Fibroblast of skin of back (primary cell): ENCODE results near the gene HLA-B.

Experiments used
- DNase-seq: peaks from one replicate; pipeline ENCODE4 v3.0.0-alpha.2; 2013

The HLA-B gene

DNA sequence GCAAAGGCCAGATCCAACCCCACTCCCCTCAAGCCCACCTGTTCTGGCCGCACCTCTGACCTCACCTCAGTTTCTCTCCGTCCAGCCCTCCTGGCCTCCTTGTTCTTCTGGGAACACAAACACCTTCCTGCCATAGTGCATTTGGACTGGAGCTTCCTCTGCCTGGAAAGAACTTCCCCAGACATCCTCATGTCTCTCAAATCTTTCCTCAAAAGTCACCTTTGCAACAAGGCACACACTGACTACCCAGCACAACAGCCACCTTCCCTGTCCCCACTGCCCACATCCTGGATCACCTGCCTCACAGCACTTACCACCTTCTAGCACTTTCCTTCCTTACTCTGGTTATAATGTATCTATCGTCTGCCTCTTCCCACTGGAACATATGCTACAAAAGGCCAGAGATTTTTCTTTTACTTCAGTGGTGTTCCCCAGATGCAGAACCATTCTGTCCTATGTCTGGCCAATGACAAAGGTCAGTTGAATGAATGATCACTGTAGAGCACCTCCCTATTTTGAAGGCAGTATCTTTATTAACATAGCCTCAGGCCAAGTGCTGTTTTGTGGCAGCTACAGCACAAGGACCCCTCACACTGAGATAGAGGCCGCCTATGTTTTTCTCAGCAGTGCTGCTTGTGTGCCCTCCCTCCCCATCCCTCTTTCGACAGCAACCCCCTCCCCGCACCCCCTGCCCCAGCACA lies 4.1 kb downstream of the HLA-B start:
- DNase-seq: no peak

DNA sequence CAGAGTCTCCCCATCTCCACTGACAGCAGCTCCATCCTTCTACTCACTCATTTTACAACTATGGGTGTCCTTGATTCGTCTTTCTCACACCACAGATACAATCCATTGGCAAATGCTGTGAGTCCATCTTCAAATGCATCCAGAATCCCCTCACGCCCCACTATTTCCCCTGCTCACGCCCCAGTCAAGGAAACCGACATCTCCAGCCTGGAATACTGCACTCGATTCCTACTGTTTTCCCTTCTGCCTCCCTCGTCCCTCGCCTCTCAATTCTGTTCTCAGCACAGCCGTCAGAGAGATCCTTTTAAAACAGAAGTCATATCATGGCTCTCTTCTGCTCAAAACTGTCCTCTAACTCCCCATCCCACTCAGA lies 4.7 kb downstream of the HLA-B start:
- DNase-seq: no peak

DNA sequence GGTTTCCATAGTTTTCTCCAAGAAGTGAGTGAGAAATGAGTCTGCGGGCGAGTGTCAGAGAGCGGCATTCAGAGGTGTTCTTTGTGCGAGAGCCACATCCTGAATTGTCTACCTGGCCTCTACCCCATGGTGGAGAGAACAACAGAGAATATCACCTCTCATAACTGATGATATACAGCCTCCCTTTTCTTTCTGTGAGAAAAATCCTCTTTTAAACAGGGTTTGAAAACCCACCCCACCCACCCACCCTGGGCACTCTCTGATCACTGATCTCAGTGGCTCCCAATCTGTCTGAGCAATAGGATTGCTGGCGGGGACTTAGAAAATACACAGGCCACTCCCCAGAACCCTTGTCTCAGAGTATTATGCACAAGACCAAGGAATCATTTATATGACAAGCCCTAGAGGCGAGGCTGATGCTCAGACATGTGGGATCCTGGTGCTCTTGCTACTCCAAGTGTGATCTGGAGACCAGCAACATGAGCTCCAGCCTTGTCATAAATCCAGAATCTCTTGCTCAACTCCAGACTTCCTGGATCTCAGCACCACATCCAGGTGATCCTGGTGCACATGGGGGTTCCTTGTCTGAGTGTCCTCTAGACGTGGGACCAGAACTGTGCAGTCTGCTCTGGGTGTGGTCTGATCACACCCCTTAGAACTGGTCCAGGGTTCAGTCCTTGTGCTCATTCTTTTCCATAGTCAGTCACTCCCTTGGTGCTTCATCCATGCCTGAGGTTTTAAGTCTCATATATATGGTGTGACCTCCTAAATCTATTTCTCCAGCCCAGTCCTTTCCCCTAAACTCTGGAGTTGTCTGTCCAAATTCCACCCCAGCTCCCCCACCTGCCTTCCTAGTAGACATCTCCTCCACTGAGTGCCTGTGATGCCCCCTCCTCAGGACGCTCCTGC lies 5.3 kb downstream of the HLA-B start:
- no peak for DNase-seq

DNA sequence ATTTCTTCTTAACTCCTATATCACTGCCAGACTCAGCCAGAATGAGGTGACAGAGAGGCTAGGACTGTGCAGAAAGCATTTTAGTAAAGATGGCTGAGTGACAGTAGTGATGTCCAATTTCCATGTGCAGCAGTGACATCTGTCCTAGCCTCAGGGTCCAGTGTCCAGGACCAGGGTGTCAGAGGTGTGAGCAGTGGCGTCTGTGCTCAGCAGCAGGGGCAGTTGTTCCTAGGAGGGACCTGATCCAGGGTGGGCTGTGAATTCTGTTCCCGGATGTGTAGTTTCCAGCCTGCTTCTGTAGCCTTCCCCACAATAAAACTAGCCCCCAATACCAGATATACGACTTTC lies 6.0 kb downstream of the HLA-B start:
- DNase-seq: no peak

DNA sequence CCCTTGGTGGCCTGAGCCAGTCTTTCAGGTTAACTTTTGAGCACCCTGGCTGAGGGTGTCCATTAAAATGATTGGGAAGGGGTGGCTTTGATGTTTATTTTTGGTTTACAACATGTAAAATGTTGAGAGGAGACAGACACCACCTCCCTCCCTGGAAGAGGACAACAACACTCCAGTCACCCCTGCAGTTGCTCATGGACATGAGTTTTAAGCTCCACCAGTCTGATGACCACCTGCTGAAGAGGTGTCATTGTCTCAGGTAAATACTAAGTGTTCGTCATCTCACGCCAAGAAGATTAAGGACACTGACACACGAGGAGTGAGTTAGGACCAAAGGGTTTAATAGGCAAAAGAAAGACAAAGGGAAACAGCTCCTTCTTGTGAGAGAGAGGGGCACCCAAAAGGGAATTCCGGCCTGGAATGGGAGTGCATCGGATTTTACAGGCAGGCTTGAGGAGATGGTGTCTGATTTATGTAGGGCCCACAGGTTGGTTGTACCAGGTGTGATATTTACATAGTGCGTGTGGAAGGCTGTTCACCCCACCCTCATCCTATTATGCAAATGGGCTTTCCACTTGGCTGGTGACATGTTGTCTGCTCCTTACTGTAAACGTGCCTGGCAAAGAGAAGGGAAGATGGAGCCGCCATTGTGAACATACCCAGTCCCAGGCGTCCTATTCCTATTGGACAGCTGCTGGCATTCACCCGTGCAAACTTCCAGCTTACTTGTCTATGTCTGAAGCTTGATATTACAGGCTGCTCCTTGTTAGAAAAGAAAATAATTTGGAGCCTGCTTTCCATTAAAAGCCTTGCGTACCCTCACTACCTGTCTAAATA lies 6.6 kb downstream of the HLA-B start:
- no peak for DNase-seq

DNA sequence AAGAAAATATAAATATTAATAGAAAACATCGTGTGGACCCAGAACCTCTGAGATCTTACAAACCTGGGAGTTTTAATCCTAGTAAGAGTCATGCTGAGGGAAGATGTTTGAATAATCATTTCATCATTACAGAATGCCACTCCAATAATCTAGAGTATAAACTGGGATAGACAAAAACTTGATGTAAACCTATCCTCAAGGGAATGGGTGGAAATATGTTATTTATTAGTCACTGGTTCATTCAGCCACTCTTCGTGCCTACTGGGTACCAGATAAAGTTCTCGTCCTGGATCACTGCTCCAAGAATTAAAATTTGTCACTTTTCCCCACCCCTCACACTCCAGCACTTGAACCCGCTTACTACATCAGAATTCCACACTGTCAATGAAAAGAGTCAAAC lies 7.7 kb downstream of the HLA-B start:
- DNase-seq: peak; percentile 56

DNA sequence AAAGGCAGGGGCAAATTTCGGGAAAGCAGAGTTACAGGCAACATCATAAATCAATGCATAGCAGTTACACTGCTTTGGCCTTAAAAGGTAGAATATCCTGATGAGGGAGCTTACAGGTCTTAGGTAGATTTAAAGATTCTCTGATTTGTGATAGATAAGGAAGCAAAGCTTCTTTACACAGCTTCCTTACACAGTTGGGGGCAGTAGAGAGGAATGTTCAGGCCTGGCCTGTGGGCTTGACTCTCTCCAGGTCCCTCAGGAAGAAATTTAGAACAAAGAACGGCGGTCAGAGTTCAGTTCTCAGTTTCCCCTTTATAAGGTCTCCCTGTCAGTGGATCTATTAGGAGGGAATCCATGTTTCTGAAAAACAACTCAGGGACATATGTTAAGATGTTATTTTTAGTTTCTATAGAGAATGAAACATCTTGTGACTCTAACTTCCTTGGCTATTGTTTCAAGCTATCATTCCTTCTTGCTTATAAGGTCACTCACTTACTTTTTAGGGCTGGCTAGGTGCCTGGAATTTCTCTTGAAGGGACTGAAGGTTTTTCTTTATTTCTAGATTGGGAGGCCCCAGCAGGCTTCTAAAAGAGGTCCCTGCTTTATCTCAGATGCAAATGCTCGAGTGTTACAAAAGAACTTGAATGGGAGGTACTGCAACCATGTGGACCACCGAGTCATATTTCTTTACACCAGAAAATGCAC lies 11.8 kb downstream of the HLA-B start:
- DNase-seq: no peak

DNA sequence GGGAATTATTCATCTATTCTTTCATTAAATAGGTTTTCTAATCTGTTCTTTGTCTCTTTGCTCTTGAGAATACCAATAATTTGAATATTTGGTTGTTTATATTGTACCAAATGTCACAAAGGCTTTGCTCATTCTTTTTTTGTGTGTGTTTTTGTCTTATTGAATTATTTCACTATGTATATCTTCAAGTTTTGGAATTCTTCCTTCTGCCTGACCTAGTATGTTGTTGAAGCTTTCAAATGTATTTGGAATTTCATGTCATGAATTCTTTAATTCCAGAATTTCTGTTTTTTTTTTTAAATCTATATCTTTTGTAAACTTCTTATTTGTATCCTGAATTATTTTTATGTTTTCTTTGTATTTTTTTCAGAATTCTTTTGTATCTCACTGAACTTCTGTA lies 16.8 kb downstream of the HLA-B start:
- no peak for DNase-seq

DNA sequence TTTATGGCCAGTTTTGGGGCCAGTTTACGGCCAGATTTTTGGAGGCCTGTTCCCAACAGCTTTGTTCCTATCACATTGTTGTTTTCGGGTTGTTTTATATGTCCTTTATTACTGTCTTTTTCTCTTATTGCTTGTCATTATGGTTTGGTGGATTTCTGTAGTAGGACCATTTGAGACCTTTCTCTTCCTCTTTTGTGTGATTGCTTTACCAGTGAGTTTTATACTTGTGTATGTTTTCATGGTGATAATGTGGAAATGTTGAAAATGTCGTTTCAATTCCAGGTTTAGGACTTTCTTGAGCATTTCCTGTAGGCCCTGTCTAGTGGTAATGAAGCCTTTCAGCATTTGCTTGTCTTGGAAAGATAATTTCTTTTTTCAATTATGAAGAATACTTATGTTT lies 17.8 kb downstream of the HLA-B start:
- no peak for DNase-seq

DNA sequence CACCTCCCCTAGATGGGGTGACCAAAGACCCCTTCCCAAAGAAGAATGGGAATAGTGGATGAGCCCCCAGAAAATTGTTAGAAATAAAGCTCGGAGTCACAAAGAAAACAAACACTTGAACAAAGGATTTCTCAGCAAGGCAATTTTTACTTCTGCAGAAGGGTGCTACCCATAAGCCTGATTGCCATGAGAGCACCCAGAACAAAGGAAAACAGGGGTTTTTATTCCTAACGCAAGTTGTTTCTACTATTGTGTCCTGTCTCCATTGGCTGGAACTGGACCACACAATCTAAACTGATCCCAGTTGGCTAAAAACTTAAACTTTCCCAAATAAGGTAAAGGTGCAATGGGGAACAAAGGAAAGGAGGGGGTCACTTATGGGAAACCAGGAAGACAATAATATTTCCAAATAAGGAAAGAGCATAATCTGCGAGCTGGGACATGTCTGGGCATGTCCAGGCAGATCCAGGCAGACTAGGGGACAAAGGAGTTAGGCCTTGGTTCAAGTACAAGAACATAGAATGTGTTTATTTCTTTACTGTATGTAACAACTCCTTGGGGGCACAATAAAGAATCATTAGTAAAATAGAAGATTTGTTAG lies 20.0 kb downstream of the HLA-B start:
- no peak for DNase-seq

DNA sequence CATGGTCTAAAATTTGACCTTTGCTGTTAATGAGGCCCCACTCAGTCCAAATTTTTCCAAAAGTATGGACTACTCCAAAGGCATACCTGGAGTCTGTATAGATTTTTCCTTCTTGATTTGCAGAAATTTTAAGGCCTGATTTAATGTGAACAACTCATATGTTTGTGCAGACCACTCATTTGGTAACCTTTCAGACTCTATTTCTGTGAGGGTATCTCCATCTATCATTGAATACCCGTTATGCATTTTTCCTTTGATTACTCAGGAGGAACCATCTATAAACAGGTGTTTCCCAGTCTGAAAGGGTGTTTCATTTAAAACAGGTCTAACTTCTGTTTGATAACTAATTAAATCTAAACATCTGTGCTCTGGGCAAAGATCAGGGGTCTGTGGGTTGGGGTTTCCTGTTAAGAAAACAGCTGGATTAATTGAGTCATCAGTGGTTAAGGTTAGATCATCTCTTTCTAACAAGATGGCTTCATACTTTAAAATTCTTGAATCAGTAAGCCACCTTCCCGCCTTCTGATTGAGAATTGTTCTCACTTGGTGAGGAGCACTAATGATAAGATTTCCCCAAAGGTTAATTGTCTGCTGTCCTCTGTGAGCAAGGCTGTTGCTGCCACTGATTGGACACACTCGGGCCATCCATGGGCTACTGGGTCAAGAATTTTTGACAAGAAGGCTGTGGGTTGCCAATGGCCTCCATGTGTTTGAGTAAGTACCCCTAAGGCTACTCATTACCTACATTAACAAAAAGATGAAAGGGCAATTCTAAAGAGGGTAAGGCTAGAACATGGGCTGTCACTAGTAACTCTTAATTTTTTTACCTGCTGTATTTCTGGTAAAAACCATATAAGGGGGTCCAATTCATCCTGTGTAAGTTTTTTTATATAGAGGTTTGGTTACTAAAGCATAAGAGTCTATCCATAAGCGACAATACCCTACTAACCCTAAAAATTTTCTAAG lies 24.1 kb downstream of the HLA-B start:
- no peak for DNase-seq

DNA sequence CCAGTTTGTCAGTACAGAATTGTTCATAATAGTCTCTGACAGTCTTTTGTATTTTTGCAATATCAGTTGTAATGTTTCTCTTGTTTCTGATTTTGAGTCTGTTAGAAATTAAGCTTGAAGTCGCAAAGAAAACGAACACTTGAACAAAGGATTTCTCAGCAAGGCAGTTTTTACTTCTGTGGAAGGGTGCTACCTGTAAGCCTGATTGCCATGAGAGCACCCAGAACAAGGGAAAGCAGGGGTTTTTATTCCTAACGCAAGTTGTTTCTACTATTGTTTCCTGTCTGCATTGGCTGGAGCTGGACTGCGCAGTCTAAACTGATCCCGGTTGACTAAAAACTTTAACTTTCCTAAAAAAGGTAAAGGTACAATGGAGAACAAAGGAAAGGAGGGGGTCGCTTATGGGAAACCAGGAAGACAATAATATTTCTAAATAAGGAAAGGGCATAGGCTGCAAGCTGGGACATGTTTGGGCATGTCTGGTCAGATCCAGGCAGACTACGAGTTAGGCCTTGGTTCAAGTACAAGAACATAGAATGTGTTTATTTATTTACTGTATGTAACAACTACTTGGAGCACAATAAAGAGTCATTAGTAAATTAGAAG lies 28.5 kb downstream of the HLA-B start:
- no peak for DNase-seq

DNA sequence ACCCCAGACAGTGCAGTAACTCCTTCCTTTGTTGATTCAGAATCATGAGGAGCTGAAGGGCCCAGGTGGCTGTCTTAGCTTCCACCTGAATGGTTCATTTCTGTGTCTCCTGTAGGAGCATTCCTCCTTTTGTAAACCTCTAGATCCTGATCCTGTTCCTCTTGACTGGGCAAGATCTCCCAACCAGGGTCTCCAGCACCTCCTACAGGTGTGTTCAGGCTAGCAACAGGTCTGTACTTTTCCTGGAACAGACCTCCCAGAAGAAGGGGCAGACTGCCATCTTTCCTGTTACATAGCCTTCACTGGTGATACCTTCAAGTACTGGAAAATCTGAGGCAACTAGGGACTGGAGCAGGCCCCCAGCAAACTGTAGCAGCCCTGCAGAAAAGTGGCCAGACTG lies 35.2 kb downstream of the HLA-B start:
- no peak for DNase-seq

DNA sequence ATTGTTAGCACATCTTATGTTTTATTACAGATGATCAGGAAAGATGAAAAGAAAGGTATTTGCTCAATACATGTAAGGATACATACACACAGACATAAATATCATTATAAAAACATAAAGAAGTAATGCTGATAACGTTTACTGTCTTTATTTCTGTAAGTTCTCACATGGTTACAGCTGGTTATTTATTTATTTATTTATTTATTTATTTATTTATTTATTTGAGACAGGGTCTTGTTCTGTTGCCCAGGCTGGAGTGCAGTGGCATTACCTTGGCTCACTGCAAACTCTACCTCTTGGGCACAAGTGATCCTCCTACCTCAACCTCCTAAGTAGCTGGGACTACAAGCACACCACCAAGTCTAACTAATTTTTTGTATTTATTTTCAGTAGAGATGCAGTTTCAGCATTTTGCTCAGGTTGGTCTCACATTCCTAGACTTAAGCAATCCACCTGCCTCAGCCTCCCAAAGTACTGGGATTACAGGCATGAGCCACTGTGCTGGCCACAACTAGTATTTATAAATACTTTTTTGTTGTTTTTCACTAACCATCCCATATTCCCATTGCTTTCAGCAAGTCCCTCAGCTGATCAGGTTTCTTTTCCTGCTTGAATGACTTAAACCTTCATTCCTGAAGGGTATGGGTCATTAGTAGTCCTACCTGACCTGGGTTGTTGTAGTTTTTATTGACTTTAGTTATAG lies 35.8 kb downstream of the HLA-B start:
- no peak for DNase-seq

DNA sequence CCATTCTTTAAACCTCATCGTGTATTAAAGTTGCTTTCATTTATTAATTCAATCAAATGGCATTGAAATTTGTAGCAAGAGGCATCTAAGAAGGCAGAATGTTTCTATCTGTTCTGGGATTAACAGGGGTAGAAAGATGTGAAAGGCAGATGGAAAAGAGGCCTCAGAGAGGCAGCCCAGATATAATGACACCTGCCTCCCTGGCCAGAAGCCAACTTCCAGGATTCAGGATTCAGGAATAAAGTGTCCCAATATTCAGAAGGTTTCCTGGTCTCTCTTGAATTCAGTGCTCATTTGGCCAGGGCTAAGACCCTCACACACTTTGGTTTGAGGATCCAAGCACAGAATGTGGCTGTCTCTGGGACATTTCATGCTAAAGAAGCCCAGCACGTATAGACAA lies 39.9 kb downstream of the HLA-B start:
- DNase-seq: no peak

DNA sequence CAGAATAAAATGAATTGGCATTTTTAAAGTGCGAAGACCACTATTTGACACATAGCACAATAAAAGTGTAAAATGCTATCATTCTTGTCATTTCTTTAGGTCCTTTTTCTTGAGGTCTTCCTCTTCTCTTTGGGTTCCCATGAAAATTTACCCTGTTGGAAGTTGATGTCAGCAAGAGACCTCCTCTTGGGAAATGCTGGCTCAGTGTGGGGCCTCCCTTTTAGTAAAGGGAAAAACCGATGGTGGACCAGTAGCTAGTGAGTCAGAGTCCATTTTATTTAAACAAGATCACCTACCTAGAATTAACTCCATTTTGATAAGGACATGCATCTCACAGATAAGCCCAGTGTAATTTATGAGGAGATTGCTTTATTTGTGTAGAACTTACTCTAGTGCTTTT lies 47.3 kb downstream of the HLA-B start:
- DNase-seq: no peak

DNA sequence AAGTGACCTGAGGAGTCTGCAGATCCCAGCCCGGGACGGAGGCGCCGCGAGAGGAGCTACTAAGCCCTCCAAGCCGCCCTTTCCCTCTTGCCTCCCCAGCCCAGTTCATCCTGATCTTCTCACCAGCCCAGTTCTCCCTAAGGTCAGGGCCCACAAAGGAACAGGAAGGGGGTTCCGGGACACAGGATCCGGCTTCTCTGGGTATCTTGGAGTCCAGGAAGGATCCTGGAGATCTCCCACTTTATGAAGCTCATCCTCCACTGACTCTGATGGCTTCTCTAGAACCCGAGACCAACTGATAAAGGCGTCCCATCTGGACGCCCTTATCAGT lies 48.2 kb downstream of the HLA-B start:
- no peak for DNase-seq

DNA sequence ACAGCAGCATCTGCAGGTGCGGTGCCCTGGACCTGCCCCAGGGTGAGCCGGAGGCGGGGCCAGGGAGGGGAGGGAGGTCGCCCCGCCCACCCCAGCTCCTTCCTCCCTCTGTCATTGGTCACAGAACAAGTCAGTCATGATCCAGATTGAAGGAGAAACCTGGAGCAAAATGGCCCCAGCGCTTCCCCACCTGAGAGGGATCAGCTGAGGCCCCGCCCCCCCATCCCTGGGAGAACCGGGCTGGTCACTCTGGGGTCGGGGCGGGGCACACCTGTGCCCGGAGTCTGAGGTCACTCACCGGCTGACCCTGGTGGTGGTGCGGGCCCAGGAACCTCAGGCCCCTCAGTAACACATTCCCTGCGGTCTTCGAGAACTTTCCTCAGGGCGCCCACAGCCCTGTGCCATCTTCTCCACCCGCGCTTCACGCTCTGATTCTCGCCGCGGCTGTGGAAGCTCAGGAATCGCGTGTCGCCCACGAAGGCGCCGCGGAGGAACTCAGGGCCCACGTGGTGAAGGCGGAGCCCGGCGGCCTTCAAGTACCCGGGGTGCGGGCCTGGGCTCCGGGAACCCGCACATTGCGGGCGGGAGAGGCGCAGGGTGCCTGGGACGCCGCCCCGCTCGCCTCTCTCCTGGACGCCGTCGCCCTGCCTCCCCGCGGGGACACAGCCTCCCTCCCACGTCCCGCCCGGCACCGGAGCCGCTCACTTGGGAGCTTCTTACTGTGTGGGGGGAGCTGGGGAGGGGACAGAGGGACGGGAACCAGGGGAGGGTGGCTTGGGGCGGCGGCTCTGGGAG lies 48.7 kb downstream of the HLA-B start:
- no peak for DNase-seq

DNA sequence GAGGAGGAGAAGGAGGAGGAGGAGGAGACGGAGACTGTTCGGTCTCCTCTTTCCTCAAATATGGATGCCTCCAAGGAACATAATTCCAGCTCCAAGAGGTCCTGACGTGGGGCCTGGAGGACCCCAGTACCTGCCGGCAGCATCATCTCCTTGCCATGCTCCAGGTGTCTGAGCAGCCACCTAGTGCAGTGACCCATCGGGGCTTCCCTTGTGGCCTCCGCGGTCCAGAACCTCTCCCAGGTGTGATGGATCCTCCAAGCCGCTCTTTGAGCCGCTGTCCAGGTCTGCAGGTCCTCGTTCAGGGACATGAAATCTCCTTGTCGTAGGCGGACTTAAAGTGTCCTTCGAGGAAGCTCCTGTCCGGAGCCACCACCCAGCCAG lies 49.3 kb downstream of the HLA-B start:
- no peak for DNase-seq
